ENCODE measurements around the gene DENND6B.

GRCh38 chr22:50312371-50312770, 14.4 kb downstream of the DENND6B start:
- TF ChIP-seq POLR2AphosphoS5 (IDR thresholded peaks at IDR 0.05; ENCODE audit: low read depth, low read length) (no peak), POLR2A (IDR thresholded peaks at IDR 0.05; ENCODE audit: low read depth, low read length) (no peak), SPI1 (IDR thresholded peaks at IDR 0.05; ENCODE audit: low read depth, low read length) (no peak), PAX5 (IDR thresholded peaks at IDR 0.05; ENCODE audit: insufficient read depth, low read length, severe bottlenecking) (no peak)

Measured in GM12891 (cell line).